ENCODE measurements around the gene GPR61.

GPR61 gene

DNA sequence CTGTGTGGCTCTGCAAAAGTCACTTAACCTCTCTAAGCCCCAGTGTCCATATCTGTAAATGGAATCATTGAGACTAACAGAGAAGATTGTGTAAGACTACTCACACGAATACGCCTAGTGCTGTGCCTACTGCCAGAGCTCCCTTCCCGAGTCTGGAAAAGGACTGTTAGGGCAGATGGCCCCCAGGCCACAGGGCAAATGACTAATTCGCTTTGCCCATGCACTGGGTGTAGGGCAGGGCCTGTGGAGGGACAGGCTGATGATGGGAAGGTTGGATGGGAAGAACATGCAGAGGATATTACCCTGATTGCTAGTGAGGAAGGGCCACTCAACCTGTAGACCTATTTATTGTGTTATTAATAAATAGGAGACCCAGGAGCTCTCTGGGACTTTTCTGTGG lies 4.2 kb upstream of the GPR61 start:
- no peaks in the 10 kb centered on the region for H3K9me3 ChIP-seq (ENCODE audit: low read length)
- no peak overlapping the region for H3K4me3 ChIP-seq (ENCODE audit: low read depth, low read length, poor library complexity, severe bottlenecking)
- no peaks in the 10 kb centered on the region; the same call in none of the 2 replicates for H3K27me3 ChIP-seq (ENCODE audit: insufficient read depth, low read length)
- H3K4me2 ChIP-seq (ENCODE audit: low read length), result no peak overlapping the region
- H3F3A ChIP-seq (ENCODE audit: insufficient read depth, low read length), result no peaks in the 10 kb centered on the region
- peaks cover 9% of the 10 kb centered on the region for H3K4me1 ChIP-seq (ENCODE audit: insufficient read depth, low read length, severe bottlenecking)
- H3K27ac ChIP-seq (ENCODE audit: low read depth, low read length, poor library complexity, severe bottlenecking), result no peak overlapping the region
- H4K20me1 ChIP-seq (ENCODE audit: insufficient read depth, low read length), result no peaks in the 10 kb centered on the region
- no peaks in the 10 kb centered on the region for H3K36me3 ChIP-seq (ENCODE audit: insufficient read depth, low read length)
- no peak overlapping the region for H2AFZ ChIP-seq (ENCODE audit: low read length)
- TF ChIP-seq, protein P1, sequence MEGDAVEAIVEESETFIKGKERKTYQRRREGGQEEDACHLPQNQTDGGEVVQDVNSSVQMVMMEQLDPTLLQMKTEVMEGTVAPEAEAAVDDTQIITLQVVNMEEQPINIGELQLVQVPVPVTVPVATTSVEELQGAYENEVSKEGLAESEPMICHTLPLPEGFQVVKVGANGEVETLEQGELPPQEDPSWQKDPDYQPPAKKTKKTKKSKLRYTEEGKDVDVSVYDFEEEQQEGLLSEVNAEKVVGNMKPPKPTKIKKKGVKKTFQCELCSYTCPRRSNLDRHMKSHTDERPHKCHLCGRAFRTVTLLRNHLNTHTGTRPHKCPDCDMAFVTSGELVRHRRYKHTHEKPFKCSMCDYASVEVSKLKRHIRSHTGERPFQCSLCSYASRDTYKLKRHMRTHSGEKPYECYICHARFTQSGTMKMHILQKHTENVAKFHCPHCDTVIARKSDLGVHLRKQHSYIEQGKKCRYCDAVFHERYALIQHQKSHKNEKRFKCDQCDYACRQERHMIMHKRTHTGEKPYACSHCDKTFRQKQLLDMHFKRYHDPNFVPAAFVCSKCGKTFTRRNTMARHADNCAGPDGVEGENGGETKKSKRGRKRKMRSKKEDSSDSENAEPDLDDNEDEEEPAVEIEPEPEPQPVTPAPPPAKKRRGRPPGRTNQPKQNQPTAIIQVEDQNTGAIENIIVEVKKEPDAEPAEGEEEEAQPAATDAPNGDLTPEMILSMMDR (IDR thresholded peaks at IDR 0.05; ENCODE audit: low read length), result no peak
- TF ChIP-seq EZH2 (IDR thresholded peaks at IDR 0.05; ENCODE audit: borderline replicate concordance, low read length), result no peak
- no peak overlapping the region for H3K9ac ChIP-seq (ENCODE audit: low read length)
- H3K9me2 ChIP-seq (ENCODE audit: low read depth, low read length), result no peaks in the 10 kb centered on the region
- H3K79me2 ChIP-seq (ENCODE audit: insufficient read depth, low read length), result no peaks in the 10 kb centered on the region

DNA sequence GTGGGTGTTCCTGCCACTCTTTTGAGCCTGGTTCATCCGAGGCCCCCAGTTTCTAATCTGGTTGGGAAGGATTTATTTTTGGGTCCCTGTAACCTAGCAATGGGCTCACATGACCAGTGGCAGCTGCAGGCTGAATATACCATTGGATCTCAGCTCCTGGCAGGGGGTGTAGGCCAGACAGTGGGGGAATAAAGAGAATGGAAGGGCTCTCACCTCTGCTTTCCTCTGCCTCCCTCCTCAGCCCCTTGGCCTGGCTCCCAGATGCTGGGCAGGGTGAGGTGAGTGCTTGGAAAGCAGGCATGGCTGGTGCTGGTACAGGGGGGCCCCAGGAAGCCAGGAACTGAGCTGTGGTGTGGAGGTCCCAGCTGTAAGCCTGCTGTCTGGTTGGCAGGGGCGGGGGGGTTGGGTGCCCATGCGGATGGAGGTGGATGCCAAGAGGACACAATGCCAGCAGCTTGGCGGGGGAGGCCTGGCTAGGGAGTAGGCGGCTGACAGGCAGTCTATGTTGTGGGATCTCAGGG lies 3.6 kb upstream of the GPR61 start:
- no peak overlapping the region for H3K4me2 ChIP-seq (ENCODE audit: low read length)
- H3K4me1 ChIP-seq (ENCODE audit: insufficient read depth, low read length, severe bottlenecking), result peaks cover 9% of the 10 kb centered on the region
- H3K4me3 ChIP-seq (ENCODE audit: low read depth, low read length, poor library complexity, severe bottlenecking), result no peak overlapping the region
- no peak overlapping the region for H3K27ac ChIP-seq (ENCODE audit: low read depth, low read length, poor library complexity, severe bottlenecking)
- TF ChIP-seq, protein P1 (IDR thresholded peaks at IDR 0.05; ENCODE audit: low read length), result no peak
- TF ChIP-seq EZH2 (IDR thresholded peaks at IDR 0.05; ENCODE audit: borderline replicate concordance, low read length), result no peak
- H3K9me3 ChIP-seq (ENCODE audit: low read length), result no peaks in the 10 kb centered on the region
- no peaks in the 10 kb centered on the region for H3K36me3 ChIP-seq (ENCODE audit: insufficient read depth, low read length)
- no peaks in the 10 kb centered on the region for H4K20me1 ChIP-seq (ENCODE audit: insufficient read depth, low read length)
- H2AFZ ChIP-seq (ENCODE audit: low read length), result no peak overlapping the region
- H3K9ac ChIP-seq (ENCODE audit: low read length), result no peak overlapping the region
- no peaks in the 10 kb centered on the region for H3K9me2 ChIP-seq (ENCODE audit: low read depth, low read length)
- H3F3A ChIP-seq (ENCODE audit: insufficient read depth, low read length), result no peaks in the 10 kb centered on the region
- H3K27me3 ChIP-seq (ENCODE audit: insufficient read depth, low read length), result no peaks in the 10 kb centered on the region; the same call in none of the 2 replicates
- no peaks in the 10 kb centered on the region for H3K79me2 ChIP-seq (ENCODE audit: insufficient read depth, low read length)

DNA sequence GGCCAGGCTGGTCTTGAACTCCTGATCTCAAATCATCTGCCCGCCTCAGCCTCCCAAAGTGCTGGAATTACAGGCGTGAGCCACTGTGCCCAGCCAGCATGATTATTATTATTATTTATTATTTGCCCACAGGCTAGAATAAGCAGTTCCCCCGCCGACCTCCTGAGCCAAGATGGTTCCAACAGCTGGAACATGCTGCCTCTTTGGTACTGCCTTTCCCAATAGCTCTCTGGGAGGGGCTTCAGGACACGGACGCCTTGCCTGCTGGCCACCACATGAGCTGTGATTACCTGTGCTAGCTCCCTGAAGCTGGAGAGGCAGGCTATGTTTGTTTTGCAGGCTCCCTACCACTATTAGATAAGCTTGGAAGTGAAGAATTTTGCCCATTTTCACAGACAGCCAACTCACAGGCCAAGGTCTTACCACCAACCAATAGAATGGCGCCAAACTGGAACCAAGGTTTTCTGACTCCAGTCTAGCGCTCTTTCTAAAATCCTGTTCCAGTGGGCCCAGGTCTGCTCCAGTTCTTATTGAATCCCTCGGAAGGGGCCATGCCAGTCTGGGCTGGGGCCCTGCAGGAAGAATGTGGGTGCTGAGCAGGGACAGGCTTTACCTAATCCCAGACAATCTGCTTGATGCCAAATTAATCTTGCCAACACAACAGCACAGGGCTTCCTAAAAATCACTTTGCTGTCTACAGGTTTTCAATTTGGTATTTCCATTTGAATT lies 2.1 kb upstream of the GPR61 start:
- Histone ChIP-seq H3K9me3 (ENCODE audit: low read length) (no peaks in the 10 kb centered on the region), H3K79me2 (ENCODE audit: insufficient read depth, low read length) (no peaks in the 10 kb centered on the region), H3K9me2 (ENCODE audit: low read depth, low read length) (no peaks in the 10 kb centered on the region), H3K4me1 (ENCODE audit: insufficient read depth, low read length, severe bottlenecking) (peaks cover 2% of the 10 kb centered on the region), H3K9ac (ENCODE audit: low read length) (no peak overlapping the region), H3K27me3 (ENCODE audit: insufficient read depth, low read length) (no peaks in the 10 kb centered on the region; the same call in none of the 2 replicates), H3K27ac (ENCODE audit: low read depth, low read length, poor library complexity, severe bottlenecking) (no peak overlapping the region), H3F3A (ENCODE audit: insufficient read depth, low read length) (no peaks in the 10 kb centered on the region), H4K20me1 (ENCODE audit: insufficient read depth, low read length) (no peaks in the 10 kb centered on the region), H3K4me3 (ENCODE audit: low read depth, low read length, poor library complexity, severe bottlenecking) (no peak overlapping the region), H3K4me2 (ENCODE audit: low read length) (no peak overlapping the region), H2AFZ (ENCODE audit: low read length) (no peak overlapping the region), H3K36me3 (ENCODE audit: insufficient read depth, low read length) (no peaks in the 10 kb centered on the region)
- no peak for TF ChIP-seq EZH2 (IDR thresholded peaks at IDR 0.05; ENCODE audit: borderline replicate concordance, low read length)
- TF ChIP-seq, protein P1 (IDR thresholded peaks at IDR 0.05; ENCODE audit: low read length), result no peak
